Measurements from ENCODE around the gene TPRG1.

The TPRG1 gene

DNA sequence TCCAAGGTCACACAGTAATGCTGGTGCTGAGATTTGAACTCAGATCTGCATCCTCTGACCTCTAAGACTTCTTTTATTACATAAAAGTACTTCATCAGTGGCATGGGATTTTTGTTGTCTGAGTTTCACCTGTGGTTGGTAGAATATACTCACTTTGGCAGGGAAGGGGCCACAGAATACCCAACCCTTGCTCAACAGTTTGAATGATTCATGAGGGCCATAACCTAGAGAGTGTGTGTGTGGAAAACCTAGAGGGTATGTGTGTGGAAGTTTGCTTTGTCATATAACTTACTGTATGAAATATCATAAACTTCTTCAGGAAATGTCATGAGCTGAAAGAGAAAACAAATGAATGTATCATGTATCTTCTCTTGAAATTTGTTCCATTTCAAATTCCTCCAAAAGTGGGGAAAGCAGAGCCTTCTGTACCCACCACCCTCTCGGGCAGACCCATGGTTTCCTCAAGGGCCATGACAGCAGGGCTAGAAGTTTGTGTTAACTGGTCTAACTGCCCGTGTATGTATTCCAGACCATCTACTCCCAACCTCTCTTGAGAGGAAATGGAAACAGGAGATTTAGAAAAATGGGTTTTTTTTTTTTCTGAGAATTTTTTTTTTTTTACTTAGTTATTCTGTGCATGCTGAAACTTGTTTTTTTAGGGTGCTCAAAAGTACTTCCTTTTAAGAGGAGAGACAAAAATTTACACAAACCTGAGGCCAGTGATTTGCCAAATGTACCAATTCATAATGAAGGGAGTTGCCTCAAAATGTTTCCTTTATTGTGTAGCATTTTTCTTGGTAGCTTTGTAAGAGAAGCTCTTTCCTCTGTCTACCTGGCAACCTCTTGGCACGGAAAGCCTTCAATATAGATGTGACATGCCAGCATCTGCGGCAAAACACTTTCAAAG is 127.0 kb downstream of the TPRG1 start:
- Mint-ChIP-seq H3K4me3 (no peak overlapping the region), H3K9me3 (no peaks in the 10 kb centered on the region), H3K27ac (ENCODE audit: low read depth) (no peak overlapping the region), H3K27me3 (no peaks in the 10 kb centered on the region), H3K4me1 (peaks cover 15% of the 10 kb centered on the region), H3K36me3 (ENCODE audit: insufficient read depth) (peaks cover 5% of the 10 kb centered on the region)
- ATAC-seq (replicated peaks; ENCODE audit: extremely low read depth, poor library complexity, severe bottlenecking) (no peak), DNase-seq (ENCODE audit: low spot score in 2 of 2) (no peak)

DNA sequence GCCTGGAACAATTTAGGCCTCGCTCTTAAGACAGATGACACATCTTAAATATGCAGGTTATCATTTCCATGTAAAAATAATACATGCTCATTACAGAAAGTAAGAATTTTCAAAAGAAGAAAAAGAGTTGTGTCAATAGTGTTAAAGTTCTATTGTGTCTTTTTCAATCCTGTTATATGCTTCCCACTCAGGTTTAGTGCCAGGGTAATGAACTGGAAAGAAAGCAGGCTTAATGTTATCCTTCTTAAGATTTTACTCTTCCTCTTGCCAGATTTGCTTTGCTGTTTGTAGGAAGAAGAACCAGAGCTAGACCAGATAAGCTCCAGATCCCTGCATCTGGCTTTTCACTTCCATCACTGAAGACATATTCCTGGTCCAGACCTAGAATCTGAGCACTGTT is 128.6 kb downstream of the TPRG1 start:
- peaks cover 22% of the 10 kb centered on the region for H3K4me1 Mint-ChIP-seq
- H3K36me3 Mint-ChIP-seq (ENCODE audit: insufficient read depth) = peaks cover 2% of the 10 kb centered on the region
- no peak overlapping the region for H3K27ac Mint-ChIP-seq (ENCODE audit: low read depth)
- DNase-seq (ENCODE audit: low spot score in 2 of 2) (no peak), ATAC-seq (replicated peaks; ENCODE audit: extremely low read depth, poor library complexity, severe bottlenecking) (no peak)
- no peaks in the 10 kb centered on the region for H3K9me3 Mint-ChIP-seq
- no peak overlapping the region for H3K4me3 Mint-ChIP-seq
- no peaks in the 10 kb centered on the region for H3K27me3 Mint-ChIP-seq

DNA sequence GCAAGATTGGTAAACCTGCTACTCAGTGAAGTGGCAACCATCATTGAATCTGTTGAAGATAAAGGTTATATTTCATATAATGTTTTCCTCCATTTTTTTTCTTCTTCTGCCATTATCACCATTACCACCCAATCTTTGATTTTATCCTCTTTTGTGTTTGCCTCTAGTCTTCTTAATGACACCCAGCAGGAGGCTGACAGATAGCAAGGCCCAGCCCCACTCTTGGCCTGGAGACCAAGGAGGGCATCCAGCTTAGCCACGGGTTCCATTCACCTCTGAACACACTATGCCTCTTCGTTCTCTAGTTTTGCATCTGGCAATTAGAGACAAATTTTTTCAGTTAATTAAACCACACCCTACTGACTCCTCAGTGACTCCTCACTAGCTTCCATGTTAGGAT is 129.7 kb downstream of the TPRG1 start:
- Mint-ChIP-seq H3K4me1 (peaks cover 24% of the 10 kb centered on the region), H3K9me3 (no peaks in the 10 kb centered on the region), H3K36me3 (ENCODE audit: insufficient read depth) (peaks cover 2% of the 10 kb centered on the region), H3K27ac (ENCODE audit: low read depth) (no peak overlapping the region), H3K27me3 (no peaks in the 10 kb centered on the region), H3K4me3 (no peak overlapping the region)
- no peak for DNase-seq (ENCODE audit: low spot score in 2 of 2)
- no peak for ATAC-seq (replicated peaks; ENCODE audit: extremely low read depth, poor library complexity, severe bottlenecking)

DNA sequence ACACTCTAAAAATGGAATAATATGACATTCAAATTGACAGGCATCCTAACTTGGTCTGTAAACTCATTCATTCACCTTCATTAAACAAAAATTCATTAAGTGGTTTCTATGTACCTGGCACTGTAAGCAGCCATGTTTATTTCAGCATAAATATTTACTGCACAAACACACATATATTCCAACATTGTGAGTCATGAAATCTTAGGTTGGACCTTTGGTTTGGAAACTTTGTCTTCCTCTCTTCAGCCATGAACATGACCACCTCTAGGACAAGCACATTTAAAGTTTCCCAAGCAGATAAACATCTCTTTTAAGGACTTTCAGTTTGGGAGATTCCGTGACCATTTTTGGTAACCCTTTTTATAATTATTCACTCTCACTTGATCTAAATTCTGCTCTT is 131.8 kb downstream of the TPRG1 start:
- H3K4me3 Mint-ChIP-seq = no peak overlapping the region
- DNase-seq (ENCODE audit: low spot score in 2 of 2) (no peak), ATAC-seq (replicated peaks; ENCODE audit: extremely low read depth, poor library complexity, severe bottlenecking) (no peak)
- no peaks in the 10 kb centered on the region for H3K9me3 Mint-ChIP-seq
- H3K36me3 Mint-ChIP-seq (ENCODE audit: insufficient read depth) = peaks cover 2% of the 10 kb centered on the region
- H3K27me3 Mint-ChIP-seq = no peaks in the 10 kb centered on the region
- H3K4me1 Mint-ChIP-seq = peaks cover 16% of the 10 kb centered on the region
- no peak overlapping the region for H3K27ac Mint-ChIP-seq (ENCODE audit: low read depth)

DNA sequence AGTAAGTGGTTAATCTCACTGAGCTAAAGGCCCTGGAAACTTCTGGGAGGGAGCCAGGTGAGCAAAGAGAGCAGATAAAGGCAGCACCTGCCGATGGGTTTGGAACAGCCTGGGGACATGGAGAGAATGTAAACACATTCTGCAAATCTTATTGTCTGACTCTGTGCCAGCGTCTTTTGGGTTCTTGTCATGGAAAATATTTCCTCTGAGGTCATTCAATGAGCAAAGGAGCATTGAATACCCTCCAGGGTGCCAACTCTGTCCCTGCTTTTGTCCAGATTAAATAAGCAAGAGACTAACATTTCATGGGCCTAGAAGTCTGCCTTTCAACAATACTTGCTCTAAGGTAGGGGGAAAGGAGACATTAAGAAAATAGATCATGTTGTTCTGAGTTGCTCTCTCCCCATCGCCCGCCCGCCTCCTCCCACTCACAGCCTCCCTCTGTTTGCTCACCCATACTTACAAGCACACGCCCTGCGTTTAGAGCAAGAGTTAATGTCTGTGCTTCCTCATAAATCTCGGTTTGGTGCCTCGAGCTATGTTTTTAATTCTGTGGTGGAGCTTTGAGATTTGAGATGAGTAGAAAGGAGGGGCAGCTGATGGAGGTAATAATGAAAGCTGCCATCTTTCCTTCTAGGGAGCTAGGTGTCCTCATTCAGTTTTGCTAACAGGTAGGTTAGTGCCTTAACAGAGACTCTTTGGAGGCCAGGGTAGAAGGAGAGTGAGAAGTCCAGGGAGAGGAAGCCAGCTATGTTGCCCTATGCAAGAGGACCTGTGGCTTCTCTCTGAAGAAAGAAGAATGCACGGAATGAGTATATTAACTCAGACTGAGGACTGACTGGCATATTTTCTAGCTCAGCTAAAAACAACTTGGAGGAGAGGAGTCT is 132.9 kb downstream of the TPRG1 start:
- ATAC-seq (replicated peaks; ENCODE audit: extremely low read depth, poor library complexity, severe bottlenecking) (no peak), DNase-seq (ENCODE audit: low spot score in 2 of 2) (no peak)
- peak overlapping the region; percentile 25 for H3K27ac Mint-ChIP-seq (ENCODE audit: low read depth)
- H3K27me3 Mint-ChIP-seq = no peaks in the 10 kb centered on the region
- H3K36me3 Mint-ChIP-seq (ENCODE audit: insufficient read depth) = peaks cover 2% of the 10 kb centered on the region
- no peaks in the 10 kb centered on the region for H3K9me3 Mint-ChIP-seq
- H3K4me1 Mint-ChIP-seq = peaks cover 17% of the 10 kb centered on the region
- H3K4me3 Mint-ChIP-seq = no peak overlapping the region

DNA sequence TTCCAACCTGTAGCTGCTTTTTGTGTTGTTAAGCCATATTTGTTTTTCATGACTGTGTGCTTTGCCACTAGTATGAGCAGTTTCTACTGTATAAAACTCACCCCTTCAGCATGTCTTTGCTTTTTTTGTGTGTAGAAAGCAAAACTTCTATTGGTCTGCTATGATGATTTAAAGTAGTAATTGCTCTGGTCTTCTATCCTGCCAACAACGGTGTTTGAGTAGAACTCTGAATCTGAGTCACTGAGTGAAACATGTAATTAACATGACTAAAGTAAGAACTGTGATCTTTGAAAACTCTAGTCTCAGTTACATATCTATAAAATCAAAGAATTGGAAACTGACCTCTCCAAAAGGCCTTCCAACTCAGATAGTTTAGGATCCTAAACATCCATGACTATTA is 133.6 kb downstream of the TPRG1 start:
- Mint-ChIP-seq H3K36me3 (ENCODE audit: insufficient read depth) (peaks cover 2% of the 10 kb centered on the region), H3K9me3 (no peaks in the 10 kb centered on the region), H3K4me3 (no peak overlapping the region), H3K27ac (ENCODE audit: low read depth) (peak overlapping the region; percentile 25), H3K4me1 (peaks cover 21% of the 10 kb centered on the region), H3K27me3 (no peaks in the 10 kb centered on the region)
- DNase-seq (ENCODE audit: low spot score in 2 of 2) (no peak), ATAC-seq (replicated peaks; ENCODE audit: extremely low read depth, poor library complexity, severe bottlenecking) (no peak)

DNA sequence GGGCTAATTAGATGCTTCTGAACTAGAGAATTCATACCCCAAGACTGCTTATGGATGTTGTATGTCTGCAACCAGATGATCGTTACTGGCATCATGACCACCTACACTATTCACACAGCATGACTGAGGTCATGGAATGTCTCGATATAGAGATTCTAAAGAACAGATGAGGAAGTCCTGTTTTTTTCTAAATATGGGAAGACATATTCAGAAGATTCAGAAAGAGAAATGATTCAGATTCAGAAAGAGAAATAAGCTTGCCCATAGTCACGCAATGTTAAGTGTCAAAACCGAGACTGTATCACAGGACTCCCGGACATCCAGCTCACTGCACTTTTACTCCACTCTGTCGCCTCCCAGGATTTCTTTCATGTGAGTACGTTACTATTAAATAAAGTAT is 136.2 kb downstream of the TPRG1 start:
- DNase-seq (ENCODE audit: low spot score in 2 of 2) (no peak), ATAC-seq (replicated peaks; ENCODE audit: extremely low read depth, poor library complexity, severe bottlenecking) (no peak)
- H3K4me3 Mint-ChIP-seq = no peak overlapping the region
- H3K9me3 Mint-ChIP-seq = no peaks in the 10 kb centered on the region
- no peaks in the 10 kb centered on the region for H3K27me3 Mint-ChIP-seq
- no peaks in the 10 kb centered on the region for H3K36me3 Mint-ChIP-seq (ENCODE audit: insufficient read depth)
- H3K4me1 Mint-ChIP-seq = peaks cover 14% of the 10 kb centered on the region
- H3K27ac Mint-ChIP-seq (ENCODE audit: low read depth) = no peak overlapping the region

DNA sequence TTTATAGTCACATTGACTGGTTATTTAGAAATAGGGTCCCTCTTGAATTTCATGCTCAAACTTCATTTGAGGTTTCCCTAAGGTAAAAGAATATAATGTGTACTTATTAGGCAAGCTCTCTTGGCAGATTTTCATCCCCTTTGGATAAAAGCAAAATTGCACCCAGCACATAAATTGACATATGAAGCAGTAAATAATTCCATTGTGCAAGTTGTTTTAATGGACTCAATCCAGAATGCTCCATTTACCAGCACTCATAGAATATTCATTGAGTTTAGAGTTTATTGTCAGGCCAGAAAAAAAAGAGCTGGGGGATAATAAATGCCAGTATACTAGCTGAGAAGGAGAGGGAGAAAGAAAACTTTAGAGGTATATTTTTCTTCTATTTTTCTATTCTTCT is 136.8 kb downstream of the TPRG1 start:
- DNase-seq (ENCODE audit: low spot score in 2 of 2) (no peak), ATAC-seq (replicated peaks; ENCODE audit: extremely low read depth, poor library complexity, severe bottlenecking) (no peak)
- no peaks in the 10 kb centered on the region for H3K36me3 Mint-ChIP-seq (ENCODE audit: insufficient read depth)
- peaks cover 14% of the 10 kb centered on the region for H3K4me1 Mint-ChIP-seq
- H3K4me3 Mint-ChIP-seq = no peak overlapping the region
- H3K27ac Mint-ChIP-seq (ENCODE audit: low read depth) = no peak overlapping the region
- H3K27me3 Mint-ChIP-seq = no peaks in the 10 kb centered on the region
- no peaks in the 10 kb centered on the region for H3K9me3 Mint-ChIP-seq

DNA sequence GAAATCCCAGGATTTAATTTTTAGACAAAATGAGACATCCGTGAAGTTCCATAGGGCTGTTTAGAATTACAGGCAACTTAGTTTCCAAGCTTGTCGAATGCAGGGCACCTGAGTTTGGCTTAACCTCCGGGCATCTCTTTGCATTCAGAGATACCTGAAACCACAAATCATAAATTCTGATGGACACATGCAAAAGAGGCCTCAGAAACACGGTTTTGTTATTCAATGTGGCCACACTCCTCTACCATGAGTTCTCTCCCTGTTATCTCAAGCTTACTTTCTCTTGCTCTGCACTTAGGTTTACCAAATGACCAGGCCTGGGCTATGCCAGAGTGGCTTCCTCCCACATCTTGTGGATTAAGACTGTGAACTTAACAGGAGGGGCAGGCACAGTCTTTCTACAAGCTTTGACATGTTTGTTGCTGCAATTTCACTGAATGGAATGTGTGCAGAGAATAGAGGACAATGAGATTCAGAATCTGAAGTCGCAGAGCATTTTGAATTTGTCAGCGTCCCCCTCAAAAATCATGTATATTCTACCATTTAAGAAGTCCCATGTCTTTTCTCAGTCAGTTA is 137.7 kb downstream of the TPRG1 start:
- no peak overlapping the region for H3K4me3 Mint-ChIP-seq
- no peaks in the 10 kb centered on the region for H3K9me3 Mint-ChIP-seq

DNA sequence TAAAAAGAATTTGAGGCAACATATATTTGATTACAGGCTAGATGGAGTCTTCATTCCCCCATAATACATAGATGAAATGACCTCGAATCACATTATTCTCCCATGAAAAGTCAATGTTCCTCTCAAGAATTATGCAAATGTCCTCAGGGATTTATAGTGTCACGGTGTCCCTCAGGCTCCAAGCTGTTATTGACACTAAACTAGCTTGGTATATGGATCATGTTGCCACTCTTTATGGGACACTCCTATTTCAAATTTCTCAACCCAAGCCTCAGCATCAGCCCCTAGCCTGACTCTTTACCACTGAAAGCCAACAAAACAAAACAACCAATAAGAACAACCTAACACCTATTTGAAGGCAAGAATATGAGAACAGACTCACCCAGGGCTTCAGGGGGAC is 139.8 kb downstream of the TPRG1 start:
- no peaks in the 10 kb centered on the region for H3K9me3 Mint-ChIP-seq
- no peak for ATAC-seq (replicated peaks; ENCODE audit: extremely low read depth, poor library complexity, severe bottlenecking)
- H3K4me3 Mint-ChIP-seq = no peak overlapping the region

More for the DNA sequence above, 137.7 kb downstream of the TPRG1 start:
- DNase-seq (ENCODE audit: low spot score in 2 of 2) (no peak), ATAC-seq (replicated peaks; ENCODE audit: extremely low read depth, poor library complexity, severe bottlenecking) (no peak)
- no peaks in the 10 kb centered on the region for H3K36me3 Mint-ChIP-seq (ENCODE audit: insufficient read depth)
- no peak overlapping the region for H3K27ac Mint-ChIP-seq (ENCODE audit: low read depth)
- no peaks in the 10 kb centered on the region for H3K27me3 Mint-ChIP-seq
- peaks cover 14% of the 10 kb centered on the region for H3K4me1 Mint-ChIP-seq

DNA sequence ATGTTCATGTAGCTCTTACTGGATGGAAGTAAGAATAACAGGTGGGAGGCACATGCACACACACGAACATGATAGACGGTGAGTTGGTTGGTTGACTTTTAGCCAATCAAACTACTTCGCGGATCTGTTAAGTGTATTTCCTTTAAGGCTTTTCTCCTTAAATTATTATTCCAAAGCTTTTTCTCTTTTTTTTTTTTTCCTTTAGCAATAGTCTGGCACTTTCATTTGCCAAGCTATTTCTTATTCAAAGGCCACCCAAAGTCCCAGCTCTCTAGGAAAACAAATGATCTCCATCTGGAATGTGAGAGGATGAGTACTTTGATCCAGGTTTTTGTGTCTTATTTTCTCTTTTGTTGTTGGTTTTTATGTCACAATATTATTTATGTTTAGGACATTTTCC is 141.1 kb downstream of the TPRG1 start:
- Mint-ChIP-seq H3K36me3 (ENCODE audit: insufficient read depth) (no peaks in the 10 kb centered on the region), H3K27me3 (no peaks in the 10 kb centered on the region), H3K4me3 (no peak overlapping the region), H3K9me3 (no peaks in the 10 kb centered on the region), H3K4me1 (peaks cover 6% of the 10 kb centered on the region), H3K27ac (ENCODE audit: low read depth) (no peak overlapping the region)
- DNase-seq (ENCODE audit: low spot score in 2 of 2) (no peak), ATAC-seq (replicated peaks; ENCODE audit: extremely low read depth, poor library complexity, severe bottlenecking) (no peak)

More for the DNA sequence above, 139.8 kb downstream of the TPRG1 start:
- no peak for DNase-seq (ENCODE audit: low spot score in 2 of 2)
- Mint-ChIP-seq H3K27ac (ENCODE audit: low read depth) (no peak overlapping the region), H3K36me3 (ENCODE audit: insufficient read depth) (no peaks in the 10 kb centered on the region), H3K4me1 (peaks cover 6% of the 10 kb centered on the region), H3K27me3 (no peaks in the 10 kb centered on the region)

DNA sequence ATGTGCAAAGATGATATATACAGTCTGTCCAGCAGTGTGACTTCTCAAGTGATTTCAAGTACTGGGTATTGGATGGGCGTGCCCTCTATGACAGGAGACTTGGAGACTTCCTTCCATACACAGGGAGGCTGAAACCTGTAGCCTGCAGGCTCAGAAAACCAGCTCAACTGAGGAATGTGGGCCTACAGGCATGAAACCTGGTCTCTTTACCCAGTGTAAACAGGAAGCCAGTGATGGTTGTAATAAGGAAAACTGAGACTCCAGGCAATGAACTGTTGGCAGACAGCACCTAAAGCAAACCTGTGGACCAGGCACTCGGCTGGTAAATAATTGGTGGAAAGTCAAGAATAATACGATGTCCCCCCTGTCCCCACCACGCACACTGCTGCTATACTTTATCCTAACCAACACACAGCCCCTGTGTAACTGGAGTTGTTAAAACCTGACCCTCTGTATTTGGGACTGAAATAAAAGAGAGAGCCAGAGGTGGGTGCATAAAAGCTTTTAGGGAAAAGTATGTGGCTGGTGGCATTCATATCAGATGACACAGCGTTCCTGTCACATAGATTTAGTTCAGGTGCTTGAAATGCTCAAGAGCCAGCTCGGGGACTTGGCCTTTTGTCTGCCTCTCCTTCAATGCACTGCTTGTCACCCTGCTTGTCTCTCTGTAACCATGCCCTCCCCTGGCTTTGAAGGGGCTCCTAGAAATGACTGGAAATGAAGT is 144.7 kb downstream of the TPRG1 start:
- DNase-seq (ENCODE audit: low spot score in 2 of 2) (no peak), ATAC-seq (replicated peaks; ENCODE audit: extremely low read depth, poor library complexity, severe bottlenecking) (no peak)
- Mint-ChIP-seq H3K27me3 (no peaks in the 10 kb centered on the region), H3K4me3 (no peak overlapping the region), H3K4me1 (no peaks in the 10 kb centered on the region), H3K27ac (ENCODE audit: low read depth) (no peak overlapping the region), H3K36me3 (ENCODE audit: insufficient read depth) (peaks cover 4% of the 10 kb centered on the region), H3K9me3 (no peaks in the 10 kb centered on the region)

Data from central memory CD8-positive, alpha-beta T cell (primary cell).